Measurements from ENCODE around the gene TPPP2. TPM values are rescaled to one million over a fixed set of nuclear protein-coding genes. Genes with fewer than 3 reads are reported as not detected.

Gene TPPP2
- not detected for total RNA-seq

GRCh38 chr14:21029917-21030316 is at the start of gene TPPP2:
TSS of gene TPPP2 (plus strand) at chr14:21030217. CDS start at chr14:21030582, 365 bp downstream.

GRCh38 chr14:20989787-20990600 is 40.0 kb upstream of the TPPP2 start, which contains the start of gene METTL17:
TSS of gene METTL17 (plus strand) at chr14:20989980. CDS start at chr14:20990003, 23 bp downstream.

GRCh38 chr14:20998674-20999366 is 31.2 kb upstream of the TPPP2 start, which contains the start of gene SLC39A2:
TSS of gene SLC39A2 (plus strand) at chr14:20999293. CDS start at chr14:20999447, 154 bp downstream.

GRCh38 chr14:21024585-21025370 is 5.2 kb upstream of the TPPP2 start, which contains the start of gene NDRG2:
TSS of gene NDRG2 (minus strand) at chr14:21025061. CDS start at chr14:21023315, 1,746 bp downstream.

GRCh38 chr14:21034707-21035106 is 4.7 kb downstream of the TPPP2 start, which contains the start of gene RNASE13:
TSS of gene RNASE13 (minus strand) at chr14:21034807. CDS start at chr14:21034288, 519 bp downstream.

GRCh38 chr14:21041676-21042433 is 11.8 kb downstream of the TPPP2 start, which contains the start of gene RNASE7:
TSS of gene RNASE7 (plus strand) at chr14:21042362. CDS start at chr14:21042993, 631 bp downstream.

GRCh38 chr14:21057803-21058675 is 28.0 kb downstream of the TPPP2 start, which contains the start of gene RNASE8:
TSS of gene RNASE8 (plus strand) at chr14:21057822. CDS start at chr14:21057893, 71 bp downstream.

GRCh38 chr14:21070083-21070609 is 40.1 kb downstream of the TPPP2 start, which contains the start of gene ARHGEF40:
TSS of gene ARHGEF40 (plus strand) at chr14:21070304. CDS start at chr14:21070397, 93 bp downstream.

Other genes starting within 250 kb of the TPPP2 start
- 1.0 TPM for gene RNASE6, start 248.9 kb upstream of the TPPP2 start, total RNA-seq
- 65.1 TPM for gene RNASE1, start 227.4 kb upstream of the TPPP2 start, total RNA-seq
- gene RNASE3, start 138.8 kb upstream of the TPPP2 start, total RNA-seq, result not detected
- gene RNASE2, start 74.7 kb upstream of the TPPP2 start, total RNA-seq, result not detected
- gene METTL17, start 40.2 kb upstream of the TPPP2 start, total RNA-seq, result 78.3 TPM
- gene SLC39A2, start 30.9 kb upstream of the TPPP2 start, total RNA-seq, result 0.49 TPM
- gene NDRG2, start 5.2 kb upstream of the TPPP2 start, total RNA-seq, result 113 TPM
- not detected for gene RNASE13, start 4.6 kb downstream of the TPPP2 start, total RNA-seq
- 0.55 TPM for gene RNASE7, start 12.1 kb downstream of the TPPP2 start, total RNA-seq
- gene RNASE8, start 27.6 kb downstream of the TPPP2 start, total RNA-seq, result not detected
- 80.2 TPM for gene ARHGEF40, start 40.1 kb downstream of the TPPP2 start, total RNA-seq
- 32.1 TPM for gene ZNF219, start 68.4 kb downstream of the TPPP2 start, total RNA-seq
- gene TMEM253, start 70.8 kb downstream of the TPPP2 start, total RNA-seq, result not detected
- gene OR5AU1, start 125.8 kb downstream of the TPPP2 start, total RNA-seq, result not detected
- gene HNRNPC, start 239.2 kb downstream of the TPPP2 start, total RNA-seq, result 598 TPM
- 32.9 TPM for gene RPGRIP1, start 249.9 kb downstream of the TPPP2 start, total RNA-seq

Measured in camera-type eye (tissue), 1 donor.